Measurements from ENCODE around the gene LIAS. TPM values are rescaled to one million over a fixed set of nuclear protein-coding genes. Genes with fewer than 3 reads are reported as not detected.
"Not testable (repeated sequence)": the region's sequence is repeated elsewhere in the genome, so short reads cannot be mapped to it uniquely, and the experiment has no call there.

The LIAS gene
- total RNA-seq, 1 donor from 2014 or later: 13.7 TPM

DNA sequence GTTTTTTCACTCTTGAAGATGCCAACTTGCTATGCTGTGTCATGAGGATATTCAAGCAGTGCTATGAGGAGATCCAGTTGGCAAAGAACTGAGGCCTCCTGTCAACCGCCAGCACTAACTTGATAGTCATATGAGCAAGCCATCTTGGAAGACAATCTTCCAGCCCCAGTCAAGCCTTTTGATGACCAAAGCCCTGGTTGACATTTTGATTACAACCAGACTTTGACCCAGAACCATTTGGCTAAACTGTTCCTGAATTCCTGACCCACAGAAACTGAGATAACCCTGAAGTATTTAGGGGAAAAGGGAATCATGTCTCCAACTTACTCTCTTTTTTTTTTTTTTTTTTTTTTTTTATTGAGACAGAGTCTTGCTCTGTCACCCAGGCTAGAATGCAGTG, 35.5 kb downstream of the LIAS start:
- ATAC-seq (peak; percentile 22), DNase-seq (ENCODE audit: low spot score) (no peak)

DNA sequence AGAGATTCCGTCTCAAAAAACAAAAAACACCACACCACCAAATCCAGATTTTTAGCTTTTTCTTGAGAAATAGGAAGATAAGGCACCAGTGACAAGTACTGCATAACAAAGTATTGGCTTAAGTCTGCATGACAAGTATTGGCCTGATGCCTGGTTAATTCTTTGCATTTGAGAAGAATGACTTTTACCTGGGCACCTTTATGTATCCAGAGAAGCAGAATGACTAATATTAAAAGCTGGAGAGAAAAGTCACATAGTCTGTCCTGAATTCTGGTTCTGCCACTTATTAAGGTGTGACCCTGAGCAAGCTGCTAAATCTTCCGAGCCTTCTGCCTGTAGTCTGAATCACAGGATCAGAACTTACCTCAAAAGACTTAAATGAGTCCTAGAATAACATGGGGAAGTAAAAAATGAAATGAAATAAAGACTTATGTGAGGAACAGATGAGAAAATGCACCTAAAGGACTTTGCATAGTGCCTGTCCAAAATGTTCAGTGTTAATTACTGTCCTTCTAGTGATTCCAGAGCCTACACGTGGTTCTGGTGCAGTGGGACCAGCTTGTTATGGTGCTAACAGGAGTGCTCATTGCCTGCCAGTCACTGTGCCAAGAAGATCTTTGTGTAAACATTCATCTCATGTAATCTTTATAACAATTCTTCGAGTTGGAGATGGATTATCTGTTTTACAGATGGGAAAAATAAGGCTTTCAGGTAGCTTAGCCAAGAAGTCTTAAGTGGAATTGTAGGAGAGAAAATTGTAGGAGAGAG, 36.8 kb downstream of the LIAS start:
- DNase-seq (ENCODE audit: low spot score) (no peak), ATAC-seq (peak; percentile 62)

DNA sequence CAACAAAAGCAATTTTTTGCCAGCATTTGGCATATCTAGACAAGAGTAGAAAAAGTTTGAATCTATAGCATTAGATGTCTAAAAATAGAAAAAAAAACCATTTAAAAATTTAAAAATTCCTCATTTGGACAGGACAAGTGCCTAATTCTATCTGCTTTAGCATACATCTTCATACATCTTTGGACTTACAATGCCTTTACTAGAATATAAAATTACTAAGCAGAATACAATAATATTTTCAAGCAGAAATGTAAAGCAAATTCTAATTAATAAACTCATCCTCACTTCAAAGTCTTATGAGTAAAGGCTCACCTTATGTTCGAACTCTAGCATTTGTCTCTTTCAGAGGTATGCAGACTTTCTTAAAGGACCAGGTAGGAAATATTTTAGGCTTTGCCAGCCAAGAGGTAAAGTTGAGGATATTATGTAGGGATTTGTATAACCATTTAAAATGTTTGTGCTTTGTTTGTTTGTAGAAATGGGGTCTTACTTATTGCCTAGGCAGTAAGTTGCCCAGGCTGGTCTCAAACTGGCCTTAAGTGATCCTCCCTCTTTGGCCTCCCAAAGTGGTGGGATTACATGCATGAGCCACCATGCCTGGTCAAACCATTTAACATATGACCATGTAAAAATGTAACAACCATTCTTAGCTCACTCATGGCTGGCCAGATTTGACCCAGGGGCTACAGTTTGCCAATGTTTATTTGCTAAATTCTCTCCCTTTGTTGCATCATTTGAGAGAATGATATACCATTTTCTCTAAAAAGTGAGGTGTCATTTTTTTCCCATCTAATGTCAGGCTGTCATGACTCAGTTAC, 39.3 kb downstream of the LIAS start:
- ATAC-seq (no peak), DNase-seq (ENCODE audit: low spot score) (no peak)

DNA sequence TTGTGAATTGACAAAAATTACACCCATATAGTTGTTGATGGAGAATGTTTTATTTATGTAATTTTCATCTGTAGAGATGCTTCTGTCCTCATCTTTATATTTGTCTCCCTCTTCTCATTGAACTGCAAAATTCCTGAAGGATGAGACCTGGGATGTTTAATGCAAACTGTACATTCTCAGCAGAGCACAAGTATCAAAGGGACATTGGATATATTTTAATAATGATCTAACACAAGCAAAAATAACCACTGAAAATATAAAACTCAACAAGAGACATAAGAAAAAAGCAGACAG, 39.8 kb downstream of the LIAS start:
- DNase-seq (ENCODE audit: low spot score) (no peak), ATAC-seq (no peak)

GRCh38 chr4:39502019-39502663, 43.3 kb downstream of the LIAS start:
- ATAC-seq (no peak), DNase-seq (ENCODE audit: low spot score) (no peak)

DNA sequence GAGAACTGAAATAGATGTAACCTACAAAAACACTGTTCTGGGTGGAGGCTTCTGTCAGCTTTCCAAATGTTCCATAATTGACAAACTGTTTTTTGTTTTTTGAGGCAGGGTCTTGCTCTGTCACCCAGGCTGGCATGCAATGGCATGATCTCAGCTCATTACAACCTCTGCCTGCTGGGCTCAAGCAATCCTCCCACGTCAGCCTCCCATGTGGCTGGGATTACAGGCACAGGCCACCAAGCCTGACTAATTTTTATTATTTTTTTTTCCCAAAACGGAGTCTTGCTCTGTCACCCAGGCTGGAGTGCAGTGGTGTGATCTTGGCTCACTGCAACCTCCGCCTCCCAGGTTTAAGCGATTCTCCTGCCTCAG, 43.8 kb downstream of the LIAS start:
- not testable (repeated sequence) for ATAC-seq
- peak; percentile 12 for DNase-seq (ENCODE audit: low spot score)

DNA sequence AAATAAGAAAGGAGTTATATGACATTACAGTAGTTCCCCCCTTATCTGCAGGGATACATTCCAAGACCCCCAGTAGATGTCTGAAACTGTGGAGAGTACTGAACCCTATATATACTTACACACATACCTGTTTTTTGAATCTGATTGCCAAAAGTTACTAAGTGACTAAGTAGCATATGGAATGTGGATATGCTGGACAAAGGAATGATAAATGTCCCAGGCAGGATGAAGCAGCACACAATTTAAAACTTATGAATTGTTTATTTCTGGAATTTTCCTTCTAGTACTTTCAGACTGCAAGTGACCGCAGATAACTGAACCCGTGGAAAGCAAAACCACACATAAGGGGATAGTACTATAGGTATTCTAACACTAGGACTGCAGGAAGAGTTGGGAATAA, 45.7 kb downstream of the LIAS start:
- no peak for DNase-seq (ENCODE audit: low spot score)
- ATAC-seq: no peak

DNA sequence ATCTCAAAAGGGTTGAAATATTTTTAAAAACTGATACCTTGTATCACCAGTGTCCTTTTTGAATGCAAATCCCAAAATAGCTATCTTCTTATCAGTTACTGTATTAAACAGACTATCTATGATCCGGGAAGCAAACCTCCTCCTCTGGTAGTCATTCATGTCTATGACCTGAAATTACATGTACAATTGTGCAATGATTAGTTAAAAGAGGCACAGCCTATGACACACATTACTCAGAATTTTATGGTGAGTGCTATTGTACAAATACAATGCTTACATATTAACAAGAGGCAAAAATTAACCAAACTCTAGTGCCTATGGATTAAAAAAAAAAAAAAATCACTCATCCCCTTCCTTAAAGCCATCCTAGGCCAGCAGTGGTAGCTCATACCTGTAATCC, 46.7 kb downstream of the LIAS start:
- ATAC-seq (peak; percentile 5), DNase-seq (ENCODE audit: low spot score) (no peak)

- DNase-seq (ENCODE audit: low spot score) (no peak), ATAC-seq (no peak)
These were observed 51.6 kb downstream of the LIAS start for GRCh38 chr4:39510348-39510929.

DNA sequence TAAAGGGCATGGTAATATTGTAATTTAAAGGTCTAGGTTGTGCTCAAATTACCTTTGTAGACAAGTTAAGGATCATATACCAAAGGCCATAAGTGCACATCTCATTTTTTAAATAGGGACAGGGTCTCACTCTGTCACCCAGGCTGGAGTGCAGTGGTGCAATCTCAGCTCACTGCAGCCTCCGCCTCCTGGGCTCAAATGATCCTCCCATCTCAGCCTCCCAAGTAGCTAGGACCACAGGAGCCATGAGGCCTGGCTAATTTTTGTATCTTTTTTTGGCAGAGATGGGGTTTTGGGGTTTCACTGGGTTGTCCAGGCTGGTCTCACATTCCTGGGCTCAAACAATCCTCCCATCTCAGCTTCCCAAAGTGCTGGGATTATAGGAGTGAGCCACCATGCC, 55.4 kb downstream of the LIAS start:
- not testable (repeated sequence) for ATAC-seq; DNase-seq (ENCODE audit: low spot score)

- ATAC-seq: peak; percentile 80
- DNase-seq (ENCODE audit: low spot score): peak; percentile 80
These were observed 56.1 kb downstream of the LIAS start for GRCh38 chr4:39514888-39515401.

GRCh38 chr4:39515669-39516401, 57.0 kb downstream of the LIAS start:
- ATAC-seq; DNase-seq (ENCODE audit: low spot score): not testable (repeated sequence)

GRCh38 chr4:39516407-39516966, 57.6 kb downstream of the LIAS start:
- ATAC-seq (no peak), DNase-seq (ENCODE audit: low spot score) (no peak)

GRCh38 chr4:39518484-39518883, 59.6 kb downstream of the LIAS start:
- DNase-seq (ENCODE audit: low spot score) (no peak), ATAC-seq (no peak)

DNA sequence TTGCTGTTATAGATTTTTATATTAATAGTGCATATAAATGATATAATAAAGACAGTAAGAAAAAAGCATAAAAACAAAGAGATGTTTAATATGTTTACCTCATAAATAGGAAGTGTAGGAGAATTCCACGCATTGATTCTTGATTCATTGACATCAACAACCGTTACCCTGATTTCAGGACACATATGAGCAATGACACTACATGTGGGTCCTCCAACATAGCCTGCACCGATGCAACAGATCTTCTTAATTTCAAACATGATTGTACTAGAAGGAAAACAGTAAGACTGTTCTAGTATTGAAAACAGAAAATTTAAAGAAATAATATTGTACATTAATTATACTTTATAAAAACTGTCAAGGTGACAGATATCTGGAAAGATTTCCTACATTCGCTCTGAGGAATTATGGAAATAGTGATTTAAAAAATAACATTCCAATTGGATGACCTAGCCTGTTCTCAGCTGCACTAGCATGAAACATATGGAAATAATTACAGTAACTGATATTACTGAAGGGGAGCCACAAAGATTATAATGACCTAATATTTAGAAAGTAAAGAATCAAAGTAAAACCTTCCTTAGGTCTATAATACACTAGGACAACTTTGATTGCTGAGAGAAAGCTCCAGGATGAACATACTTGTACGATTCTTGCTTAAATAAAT, 62.5 kb downstream of the LIAS start:
- ATAC-seq: no peak
- DNase-seq (ENCODE audit: low spot score): no peak

GRCh38 chr4:39522068-39522467, 63.2 kb downstream of the LIAS start:
- no peak for DNase-seq (ENCODE audit: low spot score)
- ATAC-seq: no peak

DNA sequence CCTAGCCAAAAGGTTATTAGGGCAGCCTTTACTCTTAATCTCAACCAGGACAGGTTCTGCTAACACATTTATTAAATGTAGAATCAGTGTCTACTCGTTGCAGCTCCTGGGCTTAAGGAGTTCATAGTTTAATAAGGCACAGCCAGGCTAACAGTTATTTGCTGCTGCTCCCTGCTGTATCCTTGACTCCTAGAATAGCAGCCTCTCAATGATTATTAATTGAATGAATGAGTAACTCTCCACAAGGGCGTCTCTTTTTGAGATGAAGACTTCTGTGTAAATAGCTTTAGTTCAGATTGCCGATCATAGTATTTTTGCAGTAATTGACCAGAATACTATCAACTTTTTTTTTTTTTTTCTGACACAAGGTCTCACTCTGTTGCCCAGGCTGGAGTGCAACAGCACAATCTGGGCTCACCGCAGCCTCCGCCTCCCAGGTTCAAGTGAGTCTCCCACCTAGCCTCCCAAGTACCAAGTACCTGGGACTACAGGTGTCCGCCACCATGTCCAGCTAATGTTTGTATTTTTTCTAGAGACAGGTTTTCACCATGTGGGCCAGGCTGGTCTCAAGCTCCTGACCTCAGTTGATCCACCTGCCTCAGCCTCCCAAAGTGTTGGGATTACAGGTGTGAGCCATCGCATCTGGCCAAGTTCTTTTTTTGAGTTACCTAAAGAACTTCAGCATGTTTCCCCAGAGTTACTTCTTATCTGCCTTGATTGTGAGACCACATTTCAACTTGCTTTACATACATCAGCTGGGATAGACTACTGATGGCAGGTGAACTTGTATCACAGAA, 65.5 kb downstream of the LIAS start:
- no peak for ATAC-seq
- DNase-seq (ENCODE audit: low spot score): no peak

DNA sequence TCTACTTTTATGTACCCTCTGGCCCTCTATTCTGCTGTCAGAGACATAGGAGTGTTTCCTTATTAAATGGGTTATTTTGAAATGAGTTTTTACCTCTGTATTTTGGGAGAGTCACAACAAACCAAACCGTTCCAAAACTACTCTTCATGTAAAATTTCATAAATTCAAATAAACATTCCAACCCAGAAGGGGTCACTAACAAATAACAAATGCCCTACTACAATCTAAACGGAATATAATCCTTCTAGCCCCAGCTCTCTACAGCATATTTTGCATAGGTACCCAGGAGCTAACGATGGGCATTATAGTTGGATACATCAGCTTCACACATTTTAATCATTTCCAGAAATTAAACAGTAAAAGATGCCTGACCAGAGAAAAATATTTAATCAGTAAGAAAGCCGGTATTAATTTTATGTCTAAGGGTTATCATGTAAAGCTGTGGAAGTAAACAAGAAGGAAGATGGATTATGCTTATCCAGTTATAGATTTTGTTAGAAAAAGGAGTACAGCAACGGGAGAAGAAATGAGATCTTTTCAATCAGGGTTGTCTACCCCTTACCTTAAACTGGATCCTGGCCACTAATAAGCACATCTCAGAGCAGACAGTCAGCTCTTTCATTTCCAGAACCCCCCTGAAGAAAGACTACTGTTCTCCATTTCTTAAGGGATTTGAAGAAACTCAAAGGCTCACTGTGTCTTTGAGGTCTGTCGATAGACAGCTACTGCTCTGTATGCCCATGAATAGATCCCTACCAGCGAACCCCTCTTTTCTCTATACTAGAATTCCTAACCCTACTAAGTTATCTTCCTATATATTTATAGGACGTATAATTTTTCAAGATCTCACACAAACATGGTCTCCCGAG, 67.2 kb downstream of the LIAS start:
- no peak for ATAC-seq
- no peak for DNase-seq (ENCODE audit: low spot score)
